ENCODE measurements around the gene WLS.
A peak's percentile ranks its signal among the peaks of the same experiment; 100 is the strongest.

Gene WLS

GRCh38 chr1:68230901-68231626 lies 1.3 kb downstream of the WLS start:
- peak; percentile 31; the same call in 2 of the 3 replicates for ATAC-seq
- no peak for TF ChIP-seq ZNF565 (CRISPR knock-in tag; conservative IDR thresholded peaks at IDR 0.05; ENCODE audit: low read depth)
- peak; percentile 53; the same call in 1 of the 2 replicates for TF ChIP-seq PATZ1 (CRISPR knock-in tag; IDR thresholded peaks at IDR 0.05; ENCODE audit: borderline replicate concordance)

- TF ChIP-seq OSR1 (CRISPR knock-in tag; IDR thresholded peaks at IDR 0.05) = no peak
- TF ChIP-seq ESRRG (CRISPR knock-in tag; IDR thresholded peaks at IDR 0.05) = no peak
- no peak for TF ChIP-seq PPARA (CRISPR knock-in tag; IDR thresholded peaks at IDR 0.05; ENCODE audit: borderline replicate concordance)
- TF ChIP-seq RARB (CRISPR knock-in tag; IDR thresholded peaks at IDR 0.05) = no peak
- TF ChIP-seq ZNF70 (CRISPR knock-in tag; IDR thresholded peaks at IDR 0.05) = no peak
- no peak for TF ChIP-seq ZFP3 (CRISPR knock-in tag; IDR thresholded peaks at IDR 0.05)
- no peak for TF ChIP-seq TSHZ2 (CRISPR knock-in tag; IDR thresholded peaks at IDR 0.05)
- no peak for TF ChIP-seq GLIS3 (CRISPR knock-in tag; IDR thresholded peaks at IDR 0.05)
- no peak for TF ChIP-seq ZFP30 (CRISPR knock-in tag; IDR thresholded peaks at IDR 0.05)
- no peak for TF ChIP-seq TCF4 (CRISPR knock-in tag; IDR thresholded peaks at IDR 0.05; ENCODE audit: borderline replicate concordance)
- ATAC-seq = peak; percentile 1; the same call in 1 of the 3 replicates
Measured at GRCh38 chr1:68230484-68230802, 1.9 kb downstream of the WLS start.

- no peak for TF ChIP-seq PATZ1 (CRISPR knock-in tag; IDR thresholded peaks at IDR 0.05; ENCODE audit: borderline replicate concordance)
- TF ChIP-seq CREB5 (CRISPR knock-in tag; IDR thresholded peaks at IDR 0.05; ENCODE audit: low read depth) = no peak
- no peak for TF ChIP-seq GLIS3 (CRISPR knock-in tag; IDR thresholded peaks at IDR 0.05)
- no peak for TF ChIP-seq POU6F1 (CRISPR knock-in tag; IDR thresholded peaks at IDR 0.05; ENCODE audit: borderline replicate concordance, low read depth)
- no peak for TF ChIP-seq CSDC2 (CRISPR knock-in tag; IDR thresholded peaks at IDR 0.05)
- ATAC-seq = peak; percentile 4; the same call in 1 of the 3 replicates
Measured at GRCh38 chr1:68229650-68230483, 2.5 kb downstream of the WLS start.

- ATAC-seq = no peak
- TF ChIP-seq ZNF70 (CRISPR knock-in tag; IDR thresholded peaks at IDR 0.05) (no peak), OSR1 (CRISPR knock-in tag; IDR thresholded peaks at IDR 0.05) (no peak), ARNTL (CRISPR knock-in tag; IDR thresholded peaks at IDR 0.05; ENCODE audit: borderline replicate concordance, low read depth) (no peak), TSHZ2 (CRISPR knock-in tag; IDR thresholded peaks at IDR 0.05) (no peak), SNAI2 (CRISPR knock-in tag; IDR thresholded peaks at IDR 0.05) (no peak), PPARA (CRISPR knock-in tag; IDR thresholded peaks at IDR 0.05; ENCODE audit: borderline replicate concordance) (no peak), ZNF8 (CRISPR knock-in tag; IDR thresholded peaks at IDR 0.05) (no peak)
Measured at GRCh38 chr1:68228851-68229250, 3.5 kb downstream of the WLS start.
